GM12801 (cell line): Measurements from ENCODE around the gene CALN1.

Experiments
- TF ChIP-seq, protein P1 (sequence below): IDR thresholded peaks from one replicate; pipeline ENCODE4 v1.5.1; 2011; ENCODE audit warnings: control low read depth; ENCODE audit not compliant: insufficient read length; ENCODE audit errors: extremely low read depth

The CALN1 gene

DNA sequence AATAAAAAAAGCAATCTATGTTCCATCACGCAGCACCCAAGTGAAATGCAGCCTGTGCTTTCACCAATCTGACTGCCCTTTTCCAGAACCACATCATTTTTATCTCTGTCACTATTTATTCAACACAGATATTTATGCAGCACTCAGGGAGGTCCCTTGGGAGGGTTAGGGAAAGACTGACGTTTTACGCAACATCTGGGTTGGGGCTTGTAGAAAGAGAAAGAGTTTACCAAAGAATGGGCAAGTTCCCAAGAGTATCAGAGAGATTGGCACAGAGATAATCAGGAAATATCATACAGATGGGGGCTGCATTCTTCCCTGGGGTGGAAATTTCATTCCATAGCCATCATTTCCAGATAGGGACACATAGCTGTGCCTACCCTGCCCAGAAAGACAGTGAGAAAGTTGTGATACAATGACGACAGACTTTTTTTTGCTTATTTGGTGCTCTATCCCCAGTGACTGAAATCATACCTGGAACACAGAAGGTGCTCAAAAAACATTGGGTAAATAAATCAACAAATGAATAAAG is 474.2 kb downstream of the CALN1 start:
- TF ChIP-seq, protein P1, sequence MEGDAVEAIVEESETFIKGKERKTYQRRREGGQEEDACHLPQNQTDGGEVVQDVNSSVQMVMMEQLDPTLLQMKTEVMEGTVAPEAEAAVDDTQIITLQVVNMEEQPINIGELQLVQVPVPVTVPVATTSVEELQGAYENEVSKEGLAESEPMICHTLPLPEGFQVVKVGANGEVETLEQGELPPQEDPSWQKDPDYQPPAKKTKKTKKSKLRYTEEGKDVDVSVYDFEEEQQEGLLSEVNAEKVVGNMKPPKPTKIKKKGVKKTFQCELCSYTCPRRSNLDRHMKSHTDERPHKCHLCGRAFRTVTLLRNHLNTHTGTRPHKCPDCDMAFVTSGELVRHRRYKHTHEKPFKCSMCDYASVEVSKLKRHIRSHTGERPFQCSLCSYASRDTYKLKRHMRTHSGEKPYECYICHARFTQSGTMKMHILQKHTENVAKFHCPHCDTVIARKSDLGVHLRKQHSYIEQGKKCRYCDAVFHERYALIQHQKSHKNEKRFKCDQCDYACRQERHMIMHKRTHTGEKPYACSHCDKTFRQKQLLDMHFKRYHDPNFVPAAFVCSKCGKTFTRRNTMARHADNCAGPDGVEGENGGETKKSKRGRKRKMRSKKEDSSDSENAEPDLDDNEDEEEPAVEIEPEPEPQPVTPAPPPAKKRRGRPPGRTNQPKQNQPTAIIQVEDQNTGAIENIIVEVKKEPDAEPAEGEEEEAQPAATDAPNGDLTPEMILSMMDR: no peak

DNA sequence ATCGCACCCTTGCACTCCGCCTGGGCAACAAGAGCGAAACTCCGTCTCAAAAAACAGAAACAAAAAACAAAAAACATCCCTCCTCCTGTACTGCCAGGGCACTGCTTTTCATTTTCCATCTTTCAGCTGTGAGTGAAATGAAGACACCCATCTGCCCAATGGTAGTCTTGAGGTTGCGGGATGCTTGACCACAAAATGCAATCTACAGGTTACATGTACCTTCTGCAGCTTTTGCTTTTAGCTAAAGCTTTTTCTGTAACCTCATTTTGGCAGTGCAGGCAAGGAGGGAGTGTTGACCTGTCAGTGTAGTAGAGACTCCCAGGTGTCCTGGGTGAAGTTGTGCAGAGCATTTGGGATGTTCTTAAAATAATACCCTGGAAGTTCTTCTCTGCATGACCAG is 476.5 kb downstream of the CALN1 start:
- TF ChIP-seq, protein P1: no peak

DNA sequence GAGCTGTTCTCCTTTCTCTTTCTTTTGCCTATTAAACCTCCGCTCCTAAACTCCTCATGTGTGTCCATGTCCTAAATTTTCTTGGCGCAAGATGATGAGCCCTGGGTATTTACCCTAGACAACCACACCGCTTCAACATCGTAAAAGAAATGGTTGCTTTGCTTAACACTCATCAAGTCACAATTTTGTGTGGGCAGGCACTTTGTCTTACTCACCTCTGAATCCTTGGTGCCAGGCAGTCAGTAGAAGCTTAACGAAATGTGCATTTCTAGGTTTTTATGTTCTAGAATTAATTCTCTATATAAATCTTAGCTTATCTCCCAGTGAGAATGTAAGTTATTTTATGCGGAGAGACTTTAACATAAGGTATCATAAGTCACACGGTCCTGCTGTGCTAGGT is 478.7 kb downstream of the CALN1 start:
- TF ChIP-seq, protein P1: no peak

DNA sequence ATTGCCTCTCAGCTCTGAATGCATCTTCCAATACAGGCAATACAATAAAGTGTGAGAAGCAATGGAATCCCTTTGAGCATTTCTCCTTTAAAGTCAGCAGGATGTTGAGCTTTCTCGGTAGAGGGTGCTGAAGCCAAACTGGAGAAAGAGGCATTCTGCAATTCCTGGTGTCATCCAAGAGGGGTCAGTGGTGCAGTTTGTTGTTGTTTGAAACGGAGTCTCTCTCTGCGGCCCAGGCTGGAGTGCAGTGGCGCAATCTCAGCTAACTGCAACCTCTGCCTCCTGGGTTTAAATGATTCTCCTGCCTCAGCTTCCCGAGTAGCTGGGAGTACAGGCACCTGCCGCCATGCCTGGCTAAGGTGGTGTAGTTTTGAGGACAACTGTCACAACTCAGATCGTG is 486.5 kb downstream of the CALN1 start:
- TF ChIP-seq, protein P1: no peak

DNA sequence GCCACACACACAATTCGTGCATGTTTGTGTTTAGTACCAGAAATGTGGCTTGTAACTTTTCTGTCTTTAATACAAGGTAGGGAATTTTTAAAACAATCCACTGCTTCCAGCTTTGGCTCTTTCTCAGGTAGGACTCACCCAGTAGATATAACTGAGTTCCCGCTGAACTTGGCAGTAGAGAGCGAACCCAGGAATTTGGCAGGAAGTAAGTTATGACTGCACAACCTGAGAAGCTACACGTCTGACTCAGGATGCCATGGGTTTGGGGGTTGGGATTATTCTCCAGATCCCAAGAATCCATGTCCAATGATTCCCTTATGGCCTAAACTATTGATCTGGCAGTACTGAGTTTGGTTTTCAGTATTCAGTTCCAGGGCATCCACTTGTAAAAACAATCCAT is 499.7 kb downstream of the CALN1 start:
- TF ChIP-seq, protein P1: no peak

DNA sequence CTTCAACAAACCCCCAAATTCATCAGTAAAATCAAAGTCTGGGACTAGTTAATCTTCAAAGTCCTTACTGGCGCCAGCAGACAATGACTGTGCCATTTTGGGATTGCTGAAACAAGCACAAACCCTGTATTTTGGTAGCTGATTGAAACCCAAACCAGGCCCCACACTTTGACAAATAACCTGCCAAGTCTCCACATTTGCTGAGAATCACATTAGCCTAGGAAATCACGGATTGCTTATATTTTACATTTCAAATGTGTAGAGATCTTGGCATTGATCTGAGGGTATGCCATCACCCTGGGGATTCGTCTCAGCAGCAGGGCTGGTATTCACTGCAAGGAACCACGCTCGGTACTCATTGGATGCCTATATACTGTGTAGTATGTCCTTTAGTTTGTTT is 501.1 kb downstream of the CALN1 start:
- TF ChIP-seq, protein P1: no peak

DNA sequence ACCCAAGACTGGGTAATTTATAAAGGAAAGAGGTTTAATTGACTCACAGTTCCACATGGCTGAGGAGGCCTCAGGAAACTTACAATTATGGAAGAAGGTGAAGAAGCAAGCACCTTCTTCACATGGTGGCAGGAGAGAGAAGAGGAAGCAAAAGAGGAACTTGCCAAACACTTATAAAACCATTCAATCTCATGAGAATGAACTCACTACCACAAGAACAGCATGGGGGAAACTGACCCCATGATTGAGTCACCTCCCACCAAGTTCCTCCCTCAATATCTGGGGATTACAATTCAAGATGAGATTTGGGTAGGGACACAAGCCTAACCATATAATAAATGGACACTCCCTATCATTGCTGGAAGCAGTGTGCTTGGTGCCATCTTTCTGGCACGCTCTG is 506.3 kb downstream of the CALN1 start:
- TF ChIP-seq, protein P1: no peak

DNA sequence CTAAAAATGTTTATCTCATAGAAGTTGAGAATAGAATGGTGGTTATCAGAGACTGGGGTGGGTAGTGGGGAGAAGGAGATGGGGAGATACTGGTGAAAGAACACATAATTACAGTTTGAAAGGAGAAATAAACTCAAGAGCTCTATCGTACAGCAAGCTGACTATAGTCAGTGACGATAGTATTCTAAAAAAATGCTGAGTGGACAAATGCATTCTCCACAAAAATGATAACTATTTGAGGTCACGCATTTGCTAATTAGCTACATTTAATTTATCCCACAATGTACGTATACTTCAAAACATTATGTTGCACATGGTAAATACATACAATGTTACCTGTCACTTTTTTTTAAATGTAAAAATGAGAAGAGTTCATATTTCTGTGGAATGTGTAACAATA is 507.7 kb downstream of the CALN1 start:
- TF ChIP-seq, protein P1: no peak
